IPS-NIHi7 (cell line): ENCODE results near the gene TTLL11.

Experiments
- DNase-seq: peaks from one replicate; pipeline ENCODE4 v3.0.0; 2012; ENCODE audit warnings: mixed read lengths; ENCODE audit errors: extremely low spot score

The TTLL11 gene

GRCh38 chr9:121774715-121775613, 318.1 kb downstream of the TTLL11 start:
- DNase-seq = no peak

- no peak for DNase-seq
Observed at GRCh38 chr9:121773954-121774714, 319.0 kb downstream of the TTLL11 start.

GRCh38 chr9:121773286-121773953, 319.7 kb downstream of the TTLL11 start:
- no peak for DNase-seq

GRCh38 chr9:121772600-121773285, 320.4 kb downstream of the TTLL11 start:
- DNase-seq = no peak
